Measurements from ENCODE around the gene DDX42. TPM values are rescaled to one million over a fixed set of nuclear protein-coding genes. Genes with fewer than 3 reads are reported as not detected.

Gene DDX42
- total RNA-seq, 1 experiment from 2014 or later: 184 TPM

DNA sequence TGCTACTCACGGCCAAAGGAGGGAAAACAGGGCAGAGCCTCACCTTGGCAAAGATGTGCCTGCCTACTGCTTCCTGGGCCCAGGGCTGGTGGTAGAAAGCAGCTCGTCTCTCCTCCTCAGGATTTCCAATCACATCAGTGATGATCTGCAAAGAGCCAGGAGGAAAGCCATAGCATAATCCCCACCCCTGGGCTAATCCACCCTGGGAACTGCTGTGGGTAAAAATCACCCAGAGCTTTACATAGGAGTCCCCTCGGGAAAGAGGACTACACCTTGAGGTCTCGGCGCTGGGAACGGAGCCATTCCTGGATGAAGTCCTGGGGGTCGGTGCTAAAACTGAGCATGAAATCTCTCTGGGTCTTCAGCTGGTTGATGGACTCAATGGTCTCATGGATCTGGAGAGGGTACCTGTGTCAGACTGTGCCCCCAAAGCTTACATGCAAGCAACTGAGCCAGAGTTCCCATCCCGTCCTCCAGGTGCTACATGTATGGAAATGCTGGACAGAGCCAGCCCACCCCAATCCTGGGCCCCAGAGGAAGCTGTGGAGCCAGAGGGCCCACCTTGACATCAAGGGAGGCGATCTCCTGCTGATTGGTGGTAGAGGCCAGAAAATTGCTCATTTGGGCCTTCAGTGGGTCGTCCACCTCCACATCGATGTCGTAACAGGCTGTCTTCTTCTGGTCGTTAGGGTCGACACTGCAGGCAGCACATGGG is 59.2 kb downstream of the DDX42 start:
- no peak overlapping the region for H3K23ac ChIP-seq (ENCODE audit: insufficient read length, low read depth, low read length)
- no peak overlapping the region for H4K91ac ChIP-seq (ENCODE audit: insufficient read length, low read depth, low read length)
- H3K9me3 ChIP-seq (ENCODE audit: control insufficient read depth, low read depth, low read length): no peaks in the 10 kb centered on the region
- no peak overlapping the region for H2BK20ac ChIP-seq (ENCODE audit: low read depth, low read length, poor library complexity, severe bottlenecking)
- no peak overlapping the region for H3K27ac Mint-ChIP-seq
- no peak overlapping the region for H2BK5ac ChIP-seq (ENCODE audit: insufficient read length, low read length)
- H2AFZ ChIP-seq (ENCODE audit: low read length): no peak overlapping the region
- H3K14ac ChIP-seq (ENCODE audit: insufficient read depth, low read length): no peak overlapping the region
- H4K20me1 ChIP-seq (ENCODE audit: control insufficient read depth, insufficient read depth, insufficient read length): peaks cover 2% of the 10 kb centered on the region
- no peak overlapping the region for H4K8ac ChIP-seq (replicated peaks; ENCODE audit: insufficient read length, low read depth, low read length)
- H3K27me3 ChIP-seq (ENCODE audit: insufficient read depth, low read length): no peaks in the 10 kb centered on the region
- H2BK12ac ChIP-seq (ENCODE audit: insufficient read length, low read depth, low read length): no peak overlapping the region
- H4K5ac ChIP-seq (ENCODE audit: insufficient read length, low read depth, low read length): no peak overlapping the region
- no peak overlapping the region for H2BK120ac ChIP-seq (ENCODE audit: low read depth, low read length, poor library complexity, severe bottlenecking)
- no peaks in the 10 kb centered on the region for H3K27me3 Mint-ChIP-seq (ENCODE audit: low read depth)
- no peaks in the 10 kb centered on the region for H3K9me3 Mint-ChIP-seq
- no peaks in the 10 kb centered on the region for H3K4me1 ChIP-seq (ENCODE audit: insufficient read depth, low read length)
- no CpG with 5 or more reads among the region's 14 CpGs for WGBS (ENCODE audit: extremely low coverage, insufficient read length, low lambda C conversion rate)
- H3T11ph ChIP-seq (ENCODE audit: low read length): no peak overlapping the region
- H3K4me1 Mint-ChIP-seq: peaks cover 6 to 15% of the 10 kb centered on the region in 2 experiments
- H3K27ac ChIP-seq (ENCODE audit: insufficient read length, low read depth, low read length): no peak overlapping the region
- H3K4me2 ChIP-seq (ENCODE audit: insufficient read depth, insufficient read length, low read length): no peak overlapping the region
- H3K36me3 Mint-ChIP-seq (ENCODE audit: insufficient read depth in 1 of 3, low read depth in 3 of 3): peaks cover 60 to 88% (median 82%) of the 10 kb centered on the region in 3 experiments
- H3K4me3 Mint-ChIP-seq: no peak overlapping the region
- no peak overlapping the region for H3K4ac ChIP-seq (ENCODE audit: low read depth, low read length)
- no peak overlapping the region for H2AK5ac ChIP-seq (ENCODE audit: insufficient read length, low read length)
- peaks cover under 1% of the 10 kb centered on the region; the same call in 1 of the 2 replicates for H3K79me2 ChIP-seq (ENCODE audit: insufficient read depth, low read length)
- TF ChIP-seq, protein P1, sequence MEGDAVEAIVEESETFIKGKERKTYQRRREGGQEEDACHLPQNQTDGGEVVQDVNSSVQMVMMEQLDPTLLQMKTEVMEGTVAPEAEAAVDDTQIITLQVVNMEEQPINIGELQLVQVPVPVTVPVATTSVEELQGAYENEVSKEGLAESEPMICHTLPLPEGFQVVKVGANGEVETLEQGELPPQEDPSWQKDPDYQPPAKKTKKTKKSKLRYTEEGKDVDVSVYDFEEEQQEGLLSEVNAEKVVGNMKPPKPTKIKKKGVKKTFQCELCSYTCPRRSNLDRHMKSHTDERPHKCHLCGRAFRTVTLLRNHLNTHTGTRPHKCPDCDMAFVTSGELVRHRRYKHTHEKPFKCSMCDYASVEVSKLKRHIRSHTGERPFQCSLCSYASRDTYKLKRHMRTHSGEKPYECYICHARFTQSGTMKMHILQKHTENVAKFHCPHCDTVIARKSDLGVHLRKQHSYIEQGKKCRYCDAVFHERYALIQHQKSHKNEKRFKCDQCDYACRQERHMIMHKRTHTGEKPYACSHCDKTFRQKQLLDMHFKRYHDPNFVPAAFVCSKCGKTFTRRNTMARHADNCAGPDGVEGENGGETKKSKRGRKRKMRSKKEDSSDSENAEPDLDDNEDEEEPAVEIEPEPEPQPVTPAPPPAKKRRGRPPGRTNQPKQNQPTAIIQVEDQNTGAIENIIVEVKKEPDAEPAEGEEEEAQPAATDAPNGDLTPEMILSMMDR (conservative IDR thresholded peaks at IDR 0.05): no peak
- H3K23me2 ChIP-seq (ENCODE audit: insufficient read length, low read depth, low read length, poor library complexity, severe bottlenecking): no peaks in the 10 kb centered on the region
- no peak overlapping the region for H3K18ac ChIP-seq (ENCODE audit: insufficient read length, low read depth, low read length)
- H3K56ac ChIP-seq (ENCODE audit: insufficient read length, low read depth, low read length): no peak overlapping the region
- peaks cover 3% of the 10 kb centered on the region for H3K79me1 ChIP-seq (ENCODE audit: insufficient read depth, low read depth, low read length, poor library complexity, severe bottlenecking)
- H2BK15ac ChIP-seq (ENCODE audit: low read depth, low read length): no peak overlapping the region
- H3K9ac ChIP-seq (ENCODE audit: extremely low read depth, insufficient read length, low read length): no peak overlapping the region
- DNase-seq: no peak
